Activated CD8-positive, alpha-beta memory T cell treated with anti-CD3 and anti-CD28 coated beads for 4 hours (primary cell): ENCODE measurements around the gene MYBPC1.
"Not testable (repeated sequence)": the region's sequence is repeated elsewhere in the genome, so short reads cannot be mapped to it uniquely, and the experiment has no call there.

ENCODE experiments used
- DNase-seq, 2 donors: peaks; one replicate each; pipeline ENCODE4 v3.0.0-alpha.2; 2020; ENCODE audit warnings: low read depth in 2 of 2

MYBPC1 gene, protein sequence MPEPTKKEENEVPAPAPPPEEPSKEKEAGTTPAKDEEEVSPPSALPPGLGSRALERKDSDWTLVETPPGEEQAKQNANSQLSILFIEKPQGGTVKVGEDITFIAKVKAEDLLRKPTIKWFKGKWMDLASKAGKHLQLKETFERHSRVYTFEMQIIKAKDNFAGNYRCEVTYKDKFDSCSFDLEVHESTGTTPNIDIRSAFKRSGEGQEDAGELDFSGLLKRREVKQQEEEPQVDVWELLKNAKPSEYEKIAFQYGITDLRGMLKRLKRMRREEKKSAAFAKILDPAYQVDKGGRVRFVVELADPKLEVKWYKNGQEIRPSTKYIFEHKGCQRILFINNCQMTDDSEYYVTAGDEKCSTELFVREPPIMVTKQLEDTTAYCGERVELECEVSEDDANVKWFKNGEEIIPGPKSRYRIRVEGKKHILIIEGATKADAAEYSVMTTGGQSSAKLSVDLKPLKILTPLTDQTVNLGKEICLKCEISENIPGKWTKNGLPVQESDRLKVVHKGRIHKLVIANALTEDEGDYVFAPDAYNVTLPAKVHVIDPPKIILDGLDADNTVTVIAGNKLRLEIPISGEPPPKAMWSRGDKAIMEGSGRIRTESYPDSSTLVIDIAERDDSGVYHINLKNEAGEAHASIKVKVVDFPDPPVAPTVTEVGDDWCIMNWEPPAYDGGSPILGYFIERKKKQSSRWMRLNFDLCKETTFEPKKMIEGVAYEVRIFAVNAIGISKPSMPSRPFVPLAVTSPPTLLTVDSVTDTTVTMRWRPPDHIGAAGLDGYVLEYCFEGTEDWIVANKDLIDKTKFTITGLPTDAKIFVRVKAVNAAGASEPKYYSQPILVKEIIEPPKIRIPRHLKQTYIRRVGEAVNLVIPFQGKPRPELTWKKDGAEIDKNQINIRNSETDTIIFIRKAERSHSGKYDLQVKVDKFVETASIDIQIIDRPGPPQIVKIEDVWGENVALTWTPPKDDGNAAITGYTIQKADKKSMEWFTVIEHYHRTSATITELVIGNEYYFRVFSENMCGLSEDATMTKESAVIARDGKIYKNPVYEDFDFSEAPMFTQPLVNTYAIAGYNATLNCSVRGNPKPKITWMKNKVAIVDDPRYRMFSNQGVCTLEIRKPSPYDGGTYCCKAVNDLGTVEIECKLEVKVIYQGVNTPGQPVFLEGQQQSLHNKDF

DNA sequence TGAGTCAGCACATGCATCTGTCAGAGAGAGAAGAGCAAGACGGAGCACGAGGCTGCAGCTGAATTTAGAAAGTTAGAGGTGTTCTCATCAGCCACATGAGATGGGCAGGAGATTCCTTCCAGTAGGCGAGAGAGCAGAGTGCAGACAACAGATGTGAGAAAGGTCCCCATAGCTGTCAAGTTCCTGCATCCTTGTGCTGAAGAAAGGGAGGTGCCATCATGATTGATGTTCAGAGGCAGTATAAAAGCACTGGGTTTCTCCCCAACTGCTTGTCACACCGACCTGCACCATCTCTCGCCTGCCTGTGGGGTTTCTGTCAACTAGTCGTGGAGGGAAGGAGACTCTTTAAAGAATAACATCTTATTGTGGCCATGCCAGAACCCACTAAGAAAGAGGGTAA lies at the start of gene MYBPC1:
Gene MYBPC1, plus strand, starts transcription at position 272 of the 400 bp plus-strand sequence. Its CDS starts 100 bp downstream, at position 372.
- DNase-seq, result no peak

DNA sequence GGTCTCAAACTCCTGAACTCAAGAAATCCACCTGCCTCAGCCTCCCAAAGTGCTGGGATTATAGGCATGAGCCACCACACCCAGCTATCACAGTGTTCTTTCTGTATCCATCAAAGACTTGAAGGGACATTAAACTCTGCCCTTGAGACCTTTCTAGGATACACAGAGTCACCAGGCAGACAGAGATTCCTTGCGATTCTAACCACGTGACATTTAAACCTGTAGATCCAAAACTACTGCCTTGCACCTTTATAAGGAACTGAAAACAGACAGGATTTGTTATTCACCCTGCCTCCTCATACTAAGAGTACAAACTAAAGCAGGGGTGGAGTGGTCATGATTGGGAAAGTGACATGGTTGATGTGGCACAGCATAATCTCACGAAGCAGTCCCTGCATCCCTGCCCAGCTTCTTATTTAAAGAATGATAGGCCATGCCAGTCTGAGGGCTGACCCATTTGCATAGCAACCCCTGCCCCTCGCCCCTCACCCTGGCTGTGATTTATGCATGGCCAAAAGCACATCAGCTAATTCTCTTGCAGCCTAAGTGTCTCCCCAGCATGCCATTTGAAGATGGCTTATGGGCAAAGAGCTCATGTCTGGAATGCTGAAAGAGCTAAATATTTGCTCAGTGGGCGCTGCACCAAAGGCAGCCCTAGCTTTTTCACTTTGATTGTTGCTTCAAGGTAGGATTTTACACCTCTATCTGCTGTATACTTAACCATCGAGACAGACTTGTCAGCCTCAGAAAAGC lies 43.2 kb upstream of the MYBPC1 start:
- DNase-seq, result no peak

DNA sequence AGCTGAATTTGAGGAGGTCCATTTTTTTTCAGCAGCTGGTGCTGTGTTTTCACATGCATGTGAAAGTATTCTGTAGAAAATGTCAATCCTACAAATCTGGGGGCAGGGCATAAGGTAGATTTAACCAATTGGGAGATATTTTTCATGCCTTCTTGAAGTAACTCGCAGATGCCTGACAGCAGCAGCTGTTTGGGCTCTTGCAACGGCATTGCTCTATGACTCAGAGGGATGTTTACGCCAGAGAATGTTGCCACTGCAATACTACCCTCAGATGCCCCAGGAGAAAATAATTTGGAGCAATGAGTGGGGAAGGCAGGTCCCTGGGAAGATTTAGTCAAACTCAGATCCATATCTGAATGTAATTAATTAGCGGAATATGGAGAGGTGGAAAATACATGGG lies 42.5 kb upstream of the MYBPC1 start:
- no peak for DNase-seq

DNA sequence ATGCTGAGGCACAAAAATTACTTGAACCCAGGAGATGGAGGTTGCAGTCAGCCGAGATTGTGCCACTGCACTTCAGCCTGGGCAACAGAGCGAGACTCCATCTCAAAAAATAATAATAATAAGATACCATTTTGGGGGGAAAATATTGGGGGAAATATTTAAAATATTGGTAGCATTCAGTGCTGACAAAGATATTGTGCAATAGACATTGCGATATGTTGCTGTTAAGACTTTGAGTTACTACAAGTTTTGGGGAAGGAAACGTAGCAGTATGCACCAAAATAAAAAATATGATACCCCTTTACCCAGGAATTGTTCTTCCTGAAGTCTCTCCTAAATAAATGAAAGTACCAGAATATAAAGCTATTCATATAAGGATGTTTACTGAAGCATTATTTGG lies 37.7 kb upstream of the MYBPC1 start:
- no peak for DNase-seq

DNA sequence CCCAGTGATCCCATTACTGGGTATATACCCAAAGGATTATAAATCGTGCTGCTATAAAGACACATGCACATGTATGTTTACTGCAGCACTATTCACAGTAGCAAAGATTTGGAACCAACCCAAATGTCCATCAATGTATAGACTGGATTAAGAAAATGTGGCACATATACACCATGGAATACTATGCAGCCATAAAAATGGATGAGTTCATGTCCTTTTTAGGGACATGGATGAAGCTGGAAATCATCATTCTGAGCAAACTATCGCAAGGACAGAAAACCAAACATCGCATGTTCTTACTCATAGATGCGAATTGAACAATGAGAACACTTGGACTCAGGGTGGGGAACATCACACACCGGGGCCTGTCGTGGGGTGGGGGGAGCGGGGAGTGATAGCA lies 36.0 kb upstream of the MYBPC1 start:
- not testable (repeated sequence) for DNase-seq

DNA sequence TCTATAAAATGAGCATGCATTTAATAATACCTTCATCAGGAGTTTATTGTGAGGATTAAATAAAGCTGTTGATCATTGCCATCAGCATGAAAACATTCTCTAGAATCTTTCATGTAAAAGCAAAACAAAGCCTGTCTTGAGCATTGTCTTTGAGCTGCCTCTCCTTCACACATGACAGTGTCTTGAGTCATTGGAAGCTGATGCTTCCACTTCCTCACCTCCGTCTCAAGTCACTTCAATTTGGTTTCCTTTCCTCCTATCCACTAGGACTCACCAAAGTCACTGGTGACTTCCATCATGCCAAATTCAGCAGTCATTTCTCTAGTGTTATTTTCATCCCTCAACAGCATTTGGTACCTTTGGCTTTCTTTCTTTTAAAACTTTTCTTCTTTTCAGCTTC lies 31.6 kb upstream of the MYBPC1 start:
- DNase-seq, result no peak

DNA sequence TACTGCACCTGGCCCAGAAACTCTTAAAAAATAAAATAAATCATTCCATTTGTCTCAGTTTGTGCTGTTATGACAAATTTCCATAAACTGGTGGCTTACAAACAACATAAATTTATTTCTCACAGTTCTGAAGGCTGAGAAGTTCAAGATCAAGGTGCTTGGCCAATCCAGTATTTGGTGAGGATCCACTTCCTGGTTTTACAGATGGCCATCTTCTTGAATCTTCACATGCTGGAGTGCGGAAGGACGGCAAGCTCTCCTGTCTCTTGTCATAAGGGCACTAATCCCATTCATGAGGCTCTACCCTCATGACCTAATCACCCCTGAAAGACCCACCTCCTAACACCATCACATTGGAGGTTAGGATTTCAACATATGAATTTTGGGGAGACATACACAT lies 29.9 kb upstream of the MYBPC1 start:
- DNase-seq, result no peak

DNA sequence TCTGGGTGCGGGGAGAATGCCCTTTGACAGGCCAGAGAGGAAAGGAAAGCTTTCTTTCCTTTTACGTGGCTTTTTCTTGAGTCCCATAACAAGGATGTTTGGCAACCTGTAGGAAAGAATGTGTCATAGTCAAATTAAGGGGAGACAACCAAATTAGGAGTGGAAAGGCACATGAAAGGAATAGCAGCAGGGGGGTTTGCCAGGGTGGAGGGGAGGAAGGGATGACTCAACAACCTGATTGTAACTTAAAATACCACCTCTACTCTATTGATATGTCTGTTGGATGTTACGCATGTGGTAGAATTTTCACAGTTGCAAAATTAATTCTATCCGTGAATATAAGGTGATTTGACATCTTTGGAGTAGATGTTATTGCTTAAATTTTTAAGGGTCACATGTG lies 28.5 kb upstream of the MYBPC1 start:
- DNase-seq, result no peak

DNA sequence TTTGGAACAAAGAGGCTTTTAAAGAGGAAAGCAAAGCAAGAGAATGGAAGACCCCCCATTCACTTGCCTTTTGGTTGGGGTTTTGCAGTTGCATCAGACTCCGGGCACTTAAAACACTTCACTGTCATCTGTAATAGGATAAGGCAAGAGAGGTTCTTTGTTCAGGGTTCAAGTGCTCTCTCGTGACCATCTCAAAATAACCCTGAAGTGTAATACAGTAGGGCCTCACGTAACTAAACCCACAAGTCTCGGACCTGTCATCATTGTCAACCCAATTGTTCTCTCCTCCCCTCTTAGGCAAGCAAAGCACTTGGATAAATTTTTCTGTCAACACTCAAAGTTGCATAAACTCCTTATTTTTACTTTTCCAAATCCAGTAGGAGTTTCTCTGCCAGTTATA lies 26.9 kb upstream of the MYBPC1 start:
- DNase-seq, result no peak

DNA sequence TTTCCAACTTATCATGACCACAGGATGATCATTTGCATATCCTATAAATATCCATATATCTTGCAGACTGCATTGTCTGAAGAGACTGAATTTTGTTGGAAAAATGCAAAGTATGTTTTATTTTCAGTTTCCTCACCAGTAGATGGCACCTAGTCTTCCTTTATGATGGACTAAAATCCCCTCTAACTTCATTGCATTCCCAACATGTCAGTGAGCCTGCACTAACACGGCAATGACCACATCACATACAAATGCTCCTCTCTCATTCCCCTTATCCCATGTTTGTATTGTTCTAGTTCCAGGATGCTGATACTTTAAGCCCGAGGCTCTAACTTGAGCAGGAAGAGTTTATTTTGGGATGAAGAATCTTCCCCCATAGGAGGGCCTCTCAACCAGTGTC lies 24.7 kb upstream of the MYBPC1 start:
- DNase-seq, result no peak

DNA sequence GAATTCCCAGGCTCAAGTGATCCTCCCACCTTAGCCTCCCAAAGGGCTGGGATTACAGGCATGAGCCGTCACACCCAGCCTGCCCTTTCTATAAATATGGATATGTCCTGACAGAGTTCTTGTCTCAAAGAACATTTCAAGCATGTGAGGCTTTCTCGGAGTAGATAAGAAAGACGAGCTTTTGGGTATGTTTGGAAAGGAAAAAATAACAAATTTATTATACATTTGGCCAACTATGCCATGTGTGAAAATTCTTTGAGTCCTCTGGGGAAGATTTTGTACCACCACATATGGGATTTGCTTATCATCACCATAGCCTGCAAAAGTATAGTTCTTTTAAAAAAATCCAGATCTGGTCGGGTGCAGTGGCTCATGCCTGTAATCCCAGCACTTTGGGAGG lies 23.7 kb upstream of the MYBPC1 start:
- no peak for DNase-seq

DNA sequence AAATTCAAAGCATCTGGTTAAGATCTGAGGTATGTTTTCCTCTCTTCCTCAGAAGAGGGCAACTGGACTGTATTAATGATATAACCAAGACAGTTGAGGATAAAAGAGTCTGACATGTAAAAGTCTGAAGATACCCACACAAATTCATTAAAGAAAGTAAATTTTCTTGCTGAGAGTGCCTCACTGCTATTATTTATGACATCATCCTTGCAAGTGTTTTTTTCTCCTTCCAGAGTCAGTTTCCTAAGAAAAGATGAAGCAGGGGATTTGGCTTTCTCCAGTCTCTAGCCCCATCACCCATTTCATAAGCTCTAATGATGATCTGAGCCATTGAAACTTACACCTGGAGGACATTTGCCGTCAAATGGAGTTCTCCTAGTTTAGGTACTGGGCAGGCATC lies 21.0 kb upstream of the MYBPC1 start:
- DNase-seq, result no peak

DNA sequence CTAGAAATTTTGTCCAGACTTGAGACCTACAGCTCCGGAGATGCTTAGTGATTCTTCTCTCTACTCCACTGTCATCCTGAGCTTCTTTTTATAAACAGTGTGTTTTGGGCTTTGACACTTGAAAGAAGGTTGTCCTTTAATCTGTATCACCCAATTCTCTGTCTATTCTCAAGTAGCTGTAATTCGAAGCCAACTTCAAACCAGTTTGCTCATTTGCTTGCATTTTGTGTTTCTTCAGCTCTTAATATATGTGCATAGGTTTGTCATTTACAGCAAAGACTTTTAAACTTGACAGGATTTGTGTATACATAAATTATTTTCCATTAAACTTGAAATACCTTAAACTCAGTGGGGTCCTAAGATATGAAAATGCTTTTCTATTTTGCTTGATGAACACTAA lies 16.4 kb upstream of the MYBPC1 start:
- no peak for DNase-seq

DNA sequence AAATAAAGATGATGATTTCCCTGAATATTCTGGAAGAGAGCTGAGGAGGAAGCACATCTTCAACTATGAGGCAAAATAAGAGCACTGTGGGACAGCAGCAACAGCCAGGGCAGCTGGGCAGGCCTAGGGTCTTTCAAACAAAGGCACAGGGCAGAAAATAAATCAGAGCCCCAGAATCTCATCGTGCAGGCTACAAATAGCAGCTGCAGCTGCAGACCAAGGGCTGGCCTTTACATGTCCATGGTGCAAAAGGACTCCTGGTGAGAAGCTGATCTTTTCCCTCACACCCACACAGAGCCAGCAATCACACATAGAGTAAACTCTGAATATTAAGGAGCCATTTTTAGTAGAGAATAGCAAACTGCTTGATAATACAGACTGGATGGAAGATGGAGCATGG lies 13.6 kb upstream of the MYBPC1 start:
- no peak for DNase-seq

DNA sequence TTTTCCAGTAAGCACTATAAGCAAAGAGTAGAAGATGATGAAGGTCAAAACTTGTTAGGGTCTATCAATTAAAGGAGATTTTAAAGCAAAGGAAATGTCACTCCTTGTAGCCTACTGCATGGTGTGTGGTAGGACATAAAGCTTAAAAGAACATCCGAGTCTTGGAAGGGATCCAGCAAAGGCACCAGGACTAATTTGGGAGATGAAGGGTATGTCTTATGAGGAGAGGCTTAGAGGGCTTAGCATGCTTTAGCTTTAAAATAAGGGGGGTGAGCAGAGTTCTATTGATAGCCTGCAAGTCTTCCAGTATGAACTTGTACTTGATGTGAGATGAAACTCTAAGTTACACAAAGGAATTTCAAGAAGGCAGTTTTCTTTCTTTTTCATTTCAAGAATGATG lies 11.8 kb upstream of the MYBPC1 start:
- no peak for DNase-seq

DNA sequence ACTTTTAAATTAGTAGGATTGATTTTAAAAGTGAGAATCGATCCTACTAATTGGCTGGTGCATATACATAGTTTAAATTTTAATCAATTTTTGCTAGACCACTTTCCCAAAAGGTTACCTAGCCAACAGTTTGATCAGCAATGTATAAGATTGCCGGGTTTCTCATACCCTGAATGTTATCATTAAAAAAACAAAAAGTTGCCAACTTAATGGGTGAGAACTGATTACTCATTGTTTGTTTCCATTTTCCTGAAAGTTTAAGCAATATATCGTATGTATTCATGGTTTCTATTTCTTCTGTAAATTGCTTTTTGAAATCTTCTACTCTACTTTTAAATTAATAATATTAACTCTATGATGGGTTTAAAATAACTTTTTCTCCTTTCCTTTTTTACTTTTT lies 4.4 kb upstream of the MYBPC1 start:
- DNase-seq, result no peak

DNA sequence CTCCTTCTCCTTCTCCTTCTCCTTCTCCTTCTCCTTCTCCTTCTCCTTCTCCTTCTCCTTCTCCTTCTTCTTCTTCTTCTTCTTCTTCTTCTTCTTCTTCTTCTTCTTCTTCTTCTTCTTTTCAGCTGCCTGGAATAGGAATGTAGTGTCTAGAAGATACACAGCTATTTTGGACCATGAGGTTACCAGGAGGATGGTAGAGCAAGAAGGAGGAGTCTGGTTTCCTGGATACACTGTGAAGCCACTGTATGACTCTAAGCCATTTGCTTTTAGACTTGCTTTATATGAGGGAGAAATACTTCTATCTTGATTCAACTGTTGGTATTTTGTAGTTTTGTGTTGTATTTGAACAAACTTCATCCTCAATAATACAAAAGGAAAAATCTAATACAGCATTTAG lies 3.0 kb upstream of the MYBPC1 start:
- no peak for DNase-seq

DNA sequence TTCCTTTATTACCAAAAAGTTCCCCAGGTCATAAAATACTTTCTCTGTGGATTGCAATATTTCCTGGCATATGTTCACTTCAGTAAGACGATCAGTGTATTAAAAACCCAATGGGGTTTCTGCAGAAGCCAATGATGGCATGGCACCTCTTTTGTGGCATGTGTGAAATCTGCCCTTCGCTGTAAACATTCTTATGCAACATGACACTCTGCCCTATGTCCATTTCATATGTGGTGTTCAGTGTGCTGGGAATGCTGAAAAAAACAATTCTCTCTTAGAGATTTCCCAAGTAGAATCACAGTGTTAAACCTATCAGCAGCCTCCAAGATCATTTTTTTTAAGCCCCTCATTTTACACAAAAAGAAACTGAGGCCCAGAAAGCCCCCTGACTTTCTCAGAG lies 2.3 kb upstream of the MYBPC1 start:
- DNase-seq, result no peak

DNA sequence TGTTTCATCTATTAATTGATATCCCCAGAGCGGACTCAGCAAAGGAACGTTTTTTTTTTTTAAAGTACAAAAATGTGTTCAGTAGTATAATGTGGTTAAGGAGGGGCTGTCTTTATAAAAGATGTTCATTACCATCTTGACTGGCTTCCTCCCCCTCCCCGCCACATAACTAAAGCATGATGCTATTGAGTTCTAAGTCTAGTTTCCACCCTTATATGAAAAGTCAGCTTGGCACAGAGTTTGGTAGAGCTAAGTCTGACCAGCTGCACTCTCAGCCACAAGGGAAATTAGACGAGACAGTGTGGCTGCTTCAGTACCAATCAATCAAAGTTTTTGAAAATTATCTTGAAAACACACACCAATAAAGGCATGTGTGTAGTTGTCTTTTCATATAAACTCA lies 1.9 kb upstream of the MYBPC1 start:
- no peak for DNase-seq

DNA sequence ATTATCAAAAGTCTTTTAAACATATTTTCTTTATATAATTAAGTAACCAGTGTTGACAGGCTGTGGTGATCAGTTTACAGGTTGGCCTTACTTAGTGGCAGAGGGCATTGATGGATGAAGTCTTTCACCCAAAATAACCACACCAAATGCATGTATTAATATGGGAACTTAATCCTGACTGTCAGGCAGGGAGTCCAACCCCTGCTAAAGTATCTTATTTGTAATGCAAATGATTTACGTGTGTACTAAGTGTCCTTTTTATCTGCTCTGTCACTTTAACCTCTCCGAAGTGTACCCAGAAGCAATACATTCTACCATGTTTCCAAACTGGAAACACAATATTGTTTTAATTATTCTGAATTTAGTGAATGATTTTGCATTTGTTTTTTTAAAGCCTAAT lies 1.4 kb downstream of the MYBPC1 start:
- no peak for DNase-seq

DNA sequence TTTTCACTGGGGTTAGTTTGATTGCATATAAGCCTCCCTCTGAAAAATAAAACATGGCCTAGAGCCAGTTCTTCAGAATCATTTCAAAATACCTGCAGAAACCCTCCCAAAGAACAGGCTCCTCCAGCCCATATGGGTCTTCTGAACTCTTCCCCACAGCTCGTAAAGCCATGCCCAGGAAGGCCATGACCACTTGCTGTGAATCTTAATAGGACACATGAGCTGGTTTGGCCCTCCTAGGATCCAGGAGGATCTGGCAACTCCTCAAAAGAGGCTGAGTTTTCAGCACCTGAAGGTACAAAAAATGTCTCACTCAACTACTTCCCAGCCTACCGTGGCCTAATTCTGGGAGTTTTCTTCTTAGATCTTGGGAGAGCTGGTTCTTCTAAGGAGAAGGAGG lies 2.4 kb downstream of the MYBPC1 start:
- DNase-seq, result no peak

DNA sequence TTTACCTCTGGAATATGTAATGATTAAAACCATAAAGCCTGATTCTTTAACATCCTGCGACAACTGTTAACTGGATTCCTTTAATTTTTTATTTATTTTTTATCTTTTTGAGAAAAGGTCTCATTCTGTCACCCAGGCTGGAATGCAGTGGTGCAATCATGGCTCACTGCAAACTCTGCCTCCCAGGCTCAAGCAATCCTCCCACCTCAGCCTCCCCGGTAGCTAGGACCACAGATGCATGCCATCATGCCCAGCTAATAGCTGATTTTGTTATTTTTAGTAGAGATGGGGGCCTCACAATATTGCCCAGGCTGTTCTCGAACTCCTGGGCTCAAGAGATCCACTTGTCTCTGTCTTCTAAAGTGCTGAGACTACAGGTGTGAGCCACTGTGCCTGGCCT lies 3.7 kb downstream of the MYBPC1 start:
- no peak for DNase-seq
